Measurements from ENCODE around the gene C3orf33. TPM values are rescaled to one million over a fixed set of nuclear protein-coding genes. Genes with fewer than 3 reads are reported as not detected.

Gene C3orf33
- total and polyA plus RNA-seq, 4 donors = 1.2 to 2.4 (median 1.7) TPM

DNA sequence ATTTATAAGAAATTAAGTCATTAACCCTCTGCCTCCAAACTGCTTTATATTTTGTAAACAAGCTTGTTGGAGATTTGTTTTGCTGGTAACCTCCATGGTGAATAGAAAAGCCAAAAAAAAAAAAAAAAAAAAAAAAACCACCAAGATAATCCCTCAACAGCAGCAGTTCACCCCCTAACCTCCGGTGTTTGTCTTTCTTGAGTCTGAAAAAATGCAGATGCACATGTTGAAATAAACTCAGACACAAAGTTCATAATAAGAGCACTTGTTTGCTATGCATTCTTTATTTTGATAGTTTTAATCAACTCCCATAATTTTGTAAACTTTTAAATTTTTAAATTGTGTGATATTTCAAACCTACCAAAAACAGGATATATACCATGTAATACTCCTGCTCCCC, 59.4 kb downstream of the C3orf33 start:
- H3K36me3 ChIP-seq (ENCODE audit: control insufficient read depth in 4 of 4, insufficient read depth in 3 of 4, low read depth in 1 of 4, low read length in 3 of 4) = no peaks in the 10 kb centered on the region
- TF ChIP-seq HNF4A (conservative IDR thresholded peaks at IDR 0.05) (no peak), CTCF (IDR thresholded peaks at IDR 0.05; ENCODE audit: low read depth, low read length, missing input control) (no peak), FOXA1 (IDR thresholded peaks at IDR 0.05) (no peak), YY1 (IDR thresholded peaks at IDR 0.05) (no peak), NR2F2 (IDR thresholded peaks at IDR 0.05) (no peak)
- TF ChIP-seq, protein P1, sequence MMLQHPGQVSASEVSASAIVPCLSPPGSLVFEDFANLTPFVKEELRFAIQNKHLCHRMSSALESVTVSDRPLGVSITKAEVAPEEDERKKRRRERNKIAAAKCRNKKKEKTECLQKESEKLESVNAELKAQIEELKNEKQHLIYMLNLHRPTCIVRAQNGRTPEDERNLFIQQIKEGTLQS (IDR thresholded peaks at IDR 0.05) = no peak
- no peak for DNase-seq (ENCODE audit: low spot score)
- H3K4me3 ChIP-seq (ENCODE audit: low read depth in 1 of 3, low read length in 3 of 3) = no peak overlapping the region
- 88% methylated on average over 1 of the region's 1 CpG for WGBS
- H3K4me1 ChIP-seq (ENCODE audit: control insufficient read depth in 4 of 4, insufficient read depth in 4 of 4, low read length in 3 of 4) = peaks cover 0 to 16% (median 8%) of the 10 kb centered on the region in 4 donors
- no peaks in the 10 kb centered on the region for H3K9me3 ChIP-seq (ENCODE audit: control insufficient read depth in 4 of 4, low read length in 3 of 4)
- no peak overlapping the region for H3K27ac ChIP-seq (ENCODE audit: low read depth in 1 of 2, low read length in 2 of 2)
- no peaks in the 10 kb centered on the region for H3K27me3 ChIP-seq (ENCODE audit: control insufficient read depth in 4 of 4, insufficient read depth in 4 of 4, low read length in 3 of 4)
- H3K9ac ChIP-seq (ENCODE audit: low read depth in 1 of 2, low read length in 2 of 2) = no peak overlapping the region

DNA sequence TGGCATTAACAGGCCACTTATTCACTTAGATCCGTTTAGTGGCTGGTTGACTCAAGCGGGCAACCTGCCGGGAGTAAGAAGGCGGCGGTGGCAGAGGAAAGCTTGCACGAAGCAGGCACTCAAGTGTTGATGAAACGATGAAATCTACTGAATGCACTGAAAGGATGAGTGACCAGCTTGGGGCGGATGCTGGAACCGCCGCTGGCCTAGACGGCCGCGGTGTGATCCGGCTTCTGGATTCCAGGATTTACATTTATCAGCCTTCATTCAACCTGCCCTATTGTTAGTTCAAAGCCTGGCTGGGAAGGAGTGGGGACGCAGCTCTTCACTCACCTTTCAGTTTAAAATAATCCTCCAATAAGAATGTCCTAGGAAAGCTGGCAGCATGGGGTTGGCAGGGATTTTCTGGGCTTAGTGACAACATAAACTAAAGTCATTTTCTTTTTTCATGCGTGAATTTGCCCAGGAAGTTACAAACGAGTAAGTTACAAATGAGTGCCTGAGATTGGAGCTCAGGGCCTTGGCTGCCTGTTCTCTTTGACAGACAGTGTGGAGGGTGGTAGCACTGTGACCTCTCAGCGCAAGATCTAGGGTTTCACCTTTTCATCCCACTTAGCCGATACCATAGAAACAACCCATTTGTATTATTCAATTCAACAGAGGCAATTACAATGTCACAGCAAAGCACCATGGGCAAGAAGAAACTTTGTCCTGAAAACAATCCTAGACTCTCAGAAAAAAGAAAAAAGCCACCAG, 60.1 kb downstream of the C3orf33 start:
- DNase-seq (ENCODE audit: low spot score) = no peak
- H3K27ac ChIP-seq (ENCODE audit: low read depth in 1 of 2, low read length in 2 of 2) = no peak overlapping the region

More for the DNA sequence above, 60.1 kb downstream of the C3orf33 start:
- peaks cover 0 to 16% (median 8%) of the 10 kb centered on the region in 4 donors for H3K4me1 ChIP-seq (ENCODE audit: control insufficient read depth in 4 of 4, insufficient read depth in 4 of 4, low read length in 3 of 4)
- WGBS = 41% methylated on average over 19 of the region's 19 CpGs
- TF ChIP-seq YY1 (IDR thresholded peaks at IDR 0.05) (no peak), FOXA2 (IDR thresholded peaks at IDR 0.05) (no peak), MAX (IDR thresholded peaks at IDR 0.05) (no peak), SP1 (IDR thresholded peaks at IDR 0.05) (no peak), RAD21 (IDR thresholded peaks at IDR 0.05) (no peak), CTCF (IDR thresholded peaks at IDR 0.05; ENCODE audit: low read depth, low read length, missing input control) (no peak), EGR1 (IDR thresholded peaks at IDR 0.05; ENCODE audit: low read depth in 2 of 2) (no peak), HNF4A (conservative IDR thresholded peaks at IDR 0.05) (no peak), HNF4G (IDR thresholded peaks at IDR 0.05) (no peak), FOXA1 (IDR thresholded peaks at IDR 0.05) (no peak), RXRA (IDR thresholded peaks at IDR 0.05) (no peak), NR2F2 (IDR thresholded peaks at IDR 0.05) (no peak), JUND (IDR thresholded peaks at IDR 0.05) (no peak)
- TF ChIP-seq, protein P2, sequence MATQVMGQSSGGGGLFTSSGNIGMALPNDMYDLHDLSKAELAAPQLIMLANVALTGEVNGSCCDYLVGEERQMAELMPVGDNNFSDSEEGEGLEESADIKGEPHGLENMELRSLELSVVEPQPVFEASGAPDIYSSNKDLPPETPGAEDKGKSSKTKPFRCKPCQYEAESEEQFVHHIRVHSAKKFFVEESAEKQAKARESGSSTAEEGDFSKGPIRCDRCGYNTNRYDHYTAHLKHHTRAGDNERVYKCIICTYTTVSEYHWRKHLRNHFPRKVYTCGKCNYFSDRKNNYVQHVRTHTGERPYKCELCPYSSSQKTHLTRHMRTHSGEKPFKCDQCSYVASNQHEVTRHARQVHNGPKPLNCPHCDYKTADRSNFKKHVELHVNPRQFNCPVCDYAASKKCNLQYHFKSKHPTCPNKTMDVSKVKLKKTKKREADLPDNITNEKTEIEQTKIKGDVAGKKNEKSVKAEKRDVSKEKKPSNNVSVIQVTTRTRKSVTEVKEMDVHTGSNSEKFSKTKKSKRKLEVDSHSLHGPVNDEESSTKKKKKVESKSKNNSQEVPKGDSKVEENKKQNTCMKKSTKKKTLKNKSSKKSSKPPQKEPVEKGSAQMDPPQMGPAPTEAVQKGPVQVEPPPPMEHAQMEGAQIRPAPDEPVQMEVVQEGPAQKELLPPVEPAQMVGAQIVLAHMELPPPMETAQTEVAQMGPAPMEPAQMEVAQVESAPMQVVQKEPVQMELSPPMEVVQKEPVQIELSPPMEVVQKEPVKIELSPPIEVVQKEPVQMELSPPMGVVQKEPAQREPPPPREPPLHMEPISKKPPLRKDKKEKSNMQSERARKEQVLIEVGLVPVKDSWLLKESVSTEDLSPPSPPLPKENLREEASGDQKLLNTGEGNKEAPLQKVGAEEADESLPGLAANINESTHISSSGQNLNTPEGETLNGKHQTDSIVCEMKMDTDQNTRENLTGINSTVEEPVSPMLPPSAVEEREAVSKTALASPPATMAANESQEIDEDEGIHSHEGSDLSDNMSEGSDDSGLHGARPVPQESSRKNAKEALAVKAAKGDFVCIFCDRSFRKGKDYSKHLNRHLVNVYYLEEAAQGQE (IDR thresholded peaks at IDR 0.05) = no peak
- H3K9ac ChIP-seq (ENCODE audit: low read depth in 1 of 2, low read length in 2 of 2) = no peak overlapping the region
- no peaks in the 10 kb centered on the region for H3K36me3 ChIP-seq (ENCODE audit: control insufficient read depth in 4 of 4, insufficient read depth in 3 of 4, low read depth in 1 of 4, low read length in 3 of 4)
- H3K9me3 ChIP-seq (ENCODE audit: control insufficient read depth in 4 of 4, low read length in 3 of 4) = no peaks in the 10 kb centered on the region
- no peaks in the 10 kb centered on the region for H3K27me3 ChIP-seq (ENCODE audit: control insufficient read depth in 4 of 4, insufficient read depth in 4 of 4, low read length in 3 of 4)
- H3K4me3 ChIP-seq (ENCODE audit: low read depth in 1 of 3, low read length in 3 of 3) = no peak overlapping the region

Data from liver (tissue), 9 donors.